K562 (cell line): Measurements from ENCODE around the gene PHLPP2. TPM values are rescaled to one million over a fixed set of nuclear protein-coding genes. Genes with fewer than 3 reads are reported as not detected.

Source experiments
- ATAC-seq: fragments of 200-7000 bp; cut with Tn5 transposase; 3 replicates; pipeline ENCODE4 v1.9.1; 2020; ENCODE audit warnings: moderate library complexity
- BruUV-seq: library from RNA; stranded (reverse); fragments of 400-500 nt; replicated peaks from 2 replicates; lab custom pipeline; 2021; lab: Mats Ljungman, UMichigan
- CTCF ChIA-PET: fragments of 300-600 bp; formaldehyde crosslinking; extraction: SDS; loops from one replicate; lab custom pipeline; 2021; ENCODE audit warnings: low intra/inter-chr PET ratio; lab: Yijun Ruan, JAX
- POLR2A ChIA-PET: fragments of 300-600, 350-650 bp; sonication (Branson Sonifier 250); formaldehyde crosslinking; extraction: SDS; loops from one replicate; lab custom pipeline; 2021; ENCODE audit warnings: antibody characterized with exemption, inconsistent platforms; lab: Yijun Ruan, JAX
- DNase-seq, 4 experiments: peaks; one replicate each; pipeline versions ENCODE4 v3.0.0 to v3.0.0-alpha.2; 2011 to 2018; ENCODE audit warnings: low spot score in 3 of 4, mixed read lengths in 3 of 4; ENCODE audit errors: extremely low read depth in 1 of 4
- FAIRE-seq: peaks from 2 replicates; lab custom pipeline; 2011; peaks lifted over from hg19 to GRCh38; lab: Jason Lieb, UNC
- H2AFZ ChIP-seq: 2 replicates; pipeline ENCODE4 v1.6.0; 2011; ENCODE audit warnings: low read depth, low read length, control low read depth, inconsistent platforms
- H3K27ac ChIP-seq: fragments of 200-600 bp; 3 replicates; pipeline ENCODE4 v1.8.0; 2011; ENCODE audit warnings: low read depth, mild to moderate bottlenecking, control low read depth, inconsistent platforms, low read length, moderate library complexity, mixed read lengths; ENCODE audit errors: extremely low read depth
- H3K27me3 ChIP-seq, 2 experiments: fragments of 300-600 bp in 1 of 2; 2 replicates in 1 of 2; 3 replicates in 1 of 2; pipeline versions ENCODE4 v1.6.0 to v1.8.0; 2011; ENCODE audit warnings: inconsistent platforms in 2 of 2, low read length in 2 of 2, mild to moderate bottlenecking in 1 of 2, mixed read lengths in 1 of 2, moderate library complexity in 1 of 2; ENCODE audit not compliant: control insufficient read depth in 2 of 2, insufficient read depth in 2 of 2
- H3K36me3 ChIP-seq: fragments of 300-600 bp; 3 replicates; pipeline ENCODE4 v1.8.0; 2011; ENCODE audit warnings: mild to moderate bottlenecking, low read length, inconsistent platforms; ENCODE audit not compliant: control insufficient read depth, insufficient read depth
- H3K4me1 ChIP-seq, 2 experiments: fragments of 200-600 bp in 1 of 2; replicated peaks in 1 of 2; 2 replicates in 1 of 2; 3 replicates in 1 of 2; pipeline versions ENCODE4 v1.5.1 to v1.8.0; 2011; ENCODE audit warnings: inconsistent platforms in 2 of 2, low read length in 2 of 2, mild to moderate bottlenecking in 1 of 2, mixed read lengths in 1 of 2, moderate library complexity in 1 of 2; ENCODE audit not compliant: control insufficient read depth in 2 of 2, insufficient read depth in 2 of 2
- H3K4me2 ChIP-seq: 2 replicates; pipeline ENCODE4 v1.6.1; 2011; ENCODE audit warnings: low read length, control low read depth, inconsistent platforms, mixed read lengths; ENCODE audit not compliant: insufficient read depth
- H3K4me3 ChIP-seq: fragments of 200-600 bp; sonication (generic), shearing (Covaris generic); 2 replicates; pipeline ENCODE4 v1.5.1; 2016; ENCODE audit warnings: control low read depth, inconsistent platforms
- H3K79me2 ChIP-seq: fragments of 200-600 bp; 3 replicates; pipeline ENCODE4 v1.8.0; 2011; ENCODE audit warnings: low read length, inconsistent platforms; ENCODE audit not compliant: control insufficient read depth, insufficient read depth
- H3K9ac ChIP-seq, 2 experiments: 2 replicates each; pipeline versions ENCODE4 v1.6.0 to v1.6.1; 2011; ENCODE audit warnings: low read depth in 2 of 2, low read length in 2 of 2, control low read depth in 1 of 2, inconsistent platforms in 1 of 2, mild to moderate bottlenecking in 1 of 2, mixed read lengths in 1 of 2; ENCODE audit not compliant: insufficient read depth in 1 of 2
- H3K9me1 ChIP-seq: one replicate; pipeline ENCODE4 v1.6.0; 2011; ENCODE audit warnings: inconsistent platforms, mild to moderate bottlenecking, low read length, moderate library complexity; ENCODE audit not compliant: control insufficient read depth, insufficient read depth
- H3K9me3 ChIP-seq: replicated peaks from 2 replicates; pipeline ENCODE4 v1.5.1; 2011; ENCODE audit warnings: low read depth, low read length, inconsistent platforms; ENCODE audit not compliant: control insufficient read depth, insufficient read depth
- H4K20me1 ChIP-seq: replicated peaks from 2 replicates; pipeline ENCODE4 v1.6.1; 2011; ENCODE audit warnings: low read length, inconsistent platforms, mixed read lengths; ENCODE audit not compliant: control insufficient read depth, insufficient read depth
- BCOR ChIP-seq: fragments of 450-650 bp; IDR thresholded peaks from 2 replicates; pipeline ENCODE4 v1.6.1; 2016
- COPS2 ChIP-seq: fragments of 450-650 bp; conservative IDR thresholded peaks from 2 replicates; pipeline ENCODE4 v1.6.1; 2016; ENCODE audit warnings: mild to moderate bottlenecking, moderate library complexity
- ETS2 ChIP-seq: IDR thresholded peaks from 2 replicates; pipeline ENCODE4 v1.6.1; 2016; ENCODE audit warnings: borderline replicate concordance, missing genetic modification characterization, mild to moderate bottlenecking, moderate library complexity, missing compliant biosample characterization; ENCODE audit not compliant: poor library complexity, severe bottlenecking
- GATA2 ChIP-seq: sonication (generic); formaldehyde crosslinking; IDR thresholded peaks from 2 replicates; pipeline ENCODE4 v1.4.0; 2020; ENCODE audit warnings: mild to moderate bottlenecking, missing genetic modification reagents
- GATAD2A ChIP-seq: fragments of 450-650 bp; IDR thresholded peaks from 2 replicates; pipeline ENCODE4 v1.6.1; 2017
- HMGXB4 ChIP-seq: sonication (generic); formaldehyde crosslinking; IDR thresholded peaks from 2 replicates; pipeline ENCODE4 v1.8.1; 2023; ENCODE audit warnings: mild to moderate bottlenecking, missing genetic modification reagents
- JUN ChIP-seq, 2 experiments: sonication (generic) in 1 of 2; formaldehyde crosslinking in 1 of 2; IDR thresholded peaks; 2 replicates each; pipeline versions ENCODE4 v1.6.1 to v1.8.0; 2012 to 2022; ENCODE audit warnings: borderline replicate concordance in 2 of 2, mild to moderate bottlenecking in 2 of 2, improper control_type of control experiment in 1 of 2, low read depth in 1 of 2, low read length in 1 of 2, missing genetic modification reagents in 1 of 2
- KAT2B ChIP-seq: IDR thresholded peaks from one replicate; pipeline ENCODE4 v1.6.1; 2012; ENCODE audit warnings: low read depth, mild to moderate bottlenecking, control low read depth, inconsistent platforms, low read length, moderate library complexity
- KAT7 ChIP-seq: sonication (generic); formaldehyde crosslinking; IDR thresholded peaks from 2 replicates; pipeline ENCODE4 v1.8.0; 2022; ENCODE audit warnings: missing genetic modification reagents, mild to moderate bottlenecking, borderline replicate concordance
- MLLT1 ChIP-seq, 2 experiments: fragments of 450-650 bp; IDR thresholded peaks; 2 replicates each; pipeline ENCODE4 v1.6.1; 2016
- NCOA6 ChIP-seq: fragments of 450-650 bp; IDR thresholded peaks from 2 replicates; pipeline ENCODE4 v1.6.1; 2017; ENCODE audit warnings: mild to moderate bottlenecking
- NELFE ChIP-seq: IDR thresholded peaks from 2 replicates; pipeline ENCODE4 v1.6.1; 2011; ENCODE audit warnings: mild to moderate bottlenecking; ENCODE audit not compliant: insufficient read depth, insufficient read length
- NR3C1 ChIP-seq: sonication (generic); formaldehyde crosslinking; IDR thresholded peaks from 2 replicates; pipeline ENCODE4 v1.8.1; 2022; ENCODE audit warnings: missing genetic modification reagents
- PHF8 ChIP-seq: fragments of 200-600 bp; sonication (generic); IDR thresholded peaks from 2 replicates; pipeline ENCODE4 v1.6.1; 2012; ENCODE audit warnings: mixed run types, mild to moderate bottlenecking, inconsistent platforms, low read length, moderate library complexity, borderline replicate concordance
- RBM22 ChIP-seq: fragments of 200-400 bp; formaldehyde crosslinking; IDR thresholded peaks from 2 replicates; pipeline ENCODE4 v1.6.1; 2018; ENCODE audit warnings: low read length, low read depth; ENCODE audit not compliant: poor library complexity, severe bottlenecking
- SLC30A9 ChIP-seq: fragments of 250-450 bp; sonication (Bioruptor Pico); IDR thresholded peaks from 2 replicates; pipeline ENCODE4 v1.8.0; 2022; ENCODE audit warnings: mild to moderate bottlenecking, moderate library complexity
- STAT5A ChIP-seq: IDR thresholded peaks from 2 replicates; pipeline ENCODE4 v1.6.1; 2012; ENCODE audit warnings: low read length, inconsistent platforms, borderline replicate concordance
- TOE1 ChIP-seq, 2 experiments: fragments of 450-650 bp in 1 of 2; sonication (generic) in 1 of 2; formaldehyde crosslinking in 1 of 2; IDR thresholded peaks; 2 replicates each; pipeline versions ENCODE4 v1.7.1 to v1.8.0; 2016 to 2022; ENCODE audit warnings: borderline replicate concordance in 2 of 2, mild to moderate bottlenecking in 2 of 2, antibody characterized with exemption in 1 of 2, inconsistent platforms in 1 of 2, low read depth in 1 of 2, missing genetic modification reagents in 1 of 2, moderate library complexity in 1 of 2
- WGBS: fragments of 100-300 bp; shearing (Covaris generic); methylation state at CpG from one replicate; pipeline ENCODE4 v1.1.6; 2016; ENCODE audit warnings: low coverage, mixed read lengths; ENCODE audit not compliant: insufficient coverage; ENCODE audit errors: missing lambda C conversion rate; 5-methylcytosine and 5-hydroxymethylcytosine counted together
- in situ Hi-C: fragments of 300-500 bp; cut with MboI; formaldehyde crosslinking; loops from 4 replicates; pipeline ENCODE4 v1.15.0; 2018; ENCODE audit warnings: inconsistent platforms, mixed read lengths
- intact Hi-C: fragments of 100-400 bp; cut with micrococcal nuclease; formaldehyde crosslinking; loops from 2 replicates; pipeline ENCODE4 v1.14.2; 2022
- polyA plus RNA-seq, 8 experiments: library from polyadenylated mRNA; depleted of rRNA in 4 of 8; stranded (reverse) in 5 of 8; unstranded in 3 of 8; fragments of >200 nt; fragmentation: Nextera tagmentation in 2 of 8; fragmentation: Illumina TruSeq in 1 of 8; extraction: Ambion mirVana in 2 of 8; extraction: Trizol in 1 of 8; gene quantifications; 2 replicates each; pipeline versions ENCODE4 v1.2.1 to v1.2.3, GENCODE V29; 2011 to 2014; ENCODE audit warnings: inconsistent platforms in 1 of 8, missing spikeins in 1 of 8
- total RNA-seq, 7 experiments: library from RNA; depleted of rRNA in 6 of 7; stranded (reverse); fragments of >200 nt in 6 of 7; fragmentation: Illumina TruSeq in 2 of 7; extraction: Trizol in 2 of 7; gene quantifications; 2 replicates each; pipeline versions ENCODE4 v1.2.1 to v1.2.3, GENCODE V29; 2011 to 2021; ENCODE audit warnings: low replicate concordance in 1 of 7

PHLPP2 gene
- total and polyA plus RNA-seq, 9 of the 15 experiments (the other 6 are each of a cell fraction or from before 2014, with no cell fraction given), result 0.60 to 7.1 (median 2.6) TPM

DNA sequence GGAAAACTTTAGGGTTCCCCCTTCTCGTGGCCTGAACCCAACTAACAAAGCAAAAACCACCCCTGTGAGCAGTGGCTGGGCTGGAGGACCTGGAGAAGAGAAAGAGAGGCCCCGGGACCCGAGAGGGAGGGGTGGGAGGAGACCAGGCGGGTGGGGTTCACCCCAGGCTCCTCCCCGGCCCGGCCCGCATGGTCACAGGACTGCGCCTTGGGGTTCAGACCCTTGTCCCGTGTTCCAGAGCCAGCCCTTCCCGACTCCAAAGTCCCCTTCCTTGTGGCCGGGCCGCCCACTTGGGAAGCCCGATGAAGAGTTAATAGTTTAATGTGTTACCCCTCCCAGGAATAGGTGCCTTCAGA is 97.7 kb downstream of the PHLPP2 start:
- 0% methylated on average over 4 of the region's 13 CpGs for WGBS
- ChIA-PET CTCF (no interaction called here), POLR2A (no interaction called here)
- H3K27ac ChIP-seq, result no peak overlapping the region
- no peak overlapping the region for H3K4me3 ChIP-seq
- H3K79me2 ChIP-seq, result no peaks in the 10 kb centered on the region
- H3K9me1 ChIP-seq, result no peaks in the 10 kb centered on the region
- H4K20me1 ChIP-seq, result no peaks in the 10 kb centered on the region
- H3K9ac ChIP-seq, result no peak overlapping the region
- intact Hi-C loops, result no loop called here
- H3K9me3 ChIP-seq, result no peaks in the 10 kb centered on the region
- TF ChIP-seq RBM22 (no peak), KAT7 (no peak), MLLT1 (IDR thresholded peaks at IDR 0.05) (no peak), TOE1 (IDR thresholded peaks at IDR 0.05; ENCODE audit: borderline replicate concordance) (no peak), TOE1 (CRISPR knock-in tag; IDR thresholded peaks at IDR 0.05; ENCODE audit: borderline replicate concordance, low read depth) (no peak), PHF8 (no peak), JUN (IDR thresholded peaks at IDR 0.05; ENCODE audit: borderline replicate concordance, low read depth, low read length) (no peak), JUN (CRISPR knock-in tag; IDR thresholded peaks at IDR 0.05; ENCODE audit: borderline replicate concordance) (no peak), NCOA6 (no peak), GATA2 (no peak), NR3C1 (no peak), NELFE (no peak), COPS2 (no peak), KAT2B (no peak), ETS2 (tag) (no peak), BCOR (no peak), STAT5A (no peak), HMGXB4 (no peak), GATAD2A (no peak), SLC30A9 (CRISPR knock-in tag) (no peak)
- in situ Hi-C loops, result no loop called here
- peaks cover 0 to 14% of the 10 kb centered on the region in 2 experiments; a peak in 2 of 5 replicates for H3K4me1 ChIP-seq
- FAIRE-seq, result no peak
- no peak overlapping the region for H2AFZ ChIP-seq
- DNase-seq, result peak in 3 of 4 experiments; percentile 33 to 53 (median 48)
- ATAC-seq, result peak; percentile 55
- no peaks in the 10 kb centered on the region for H3K36me3 ChIP-seq
- H3K27me3 ChIP-seq, result peaks cover 5 to 29% of the 10 kb centered on the region in 2 experiments; a peak in 3 of 5 replicates
- BruUV-seq, result no TSS peak
- no peak overlapping the region for H3K4me2 ChIP-seq
